ENCODE data around the gene HTR3D.
"Not testable (repeated sequence)": the region's sequence is repeated elsewhere in the genome, so short reads cannot be mapped to it uniquely, and the experiment has no call there.

HTR3D gene

GRCh38 chr3:184068344-184068743 is 36.8 kb downstream of the HTR3D start:
- no peak for DNase-seq (ENCODE audit: low read depth)

GRCh38 chr3:184071142-184071541 is 39.6 kb downstream of the HTR3D start:
- DNase-seq (ENCODE audit: low read depth), result not testable (repeated sequence)

GRCh38 chr3:184073621-184074020 is 42.1 kb downstream of the HTR3D start:
- DNase-seq (ENCODE audit: low read depth), result no peak

- DNase-seq (ENCODE audit: low read depth), result no peak
Observed at GRCh38 chr3:184075901-184076300, 44.4 kb downstream of the HTR3D start.

- DNase-seq (ENCODE audit: low read depth), result no peak
Observed at GRCh38 chr3:184077881-184078280, 46.3 kb downstream of the HTR3D start.

- peak; percentile 42 for DNase-seq (ENCODE audit: low read depth)
Observed at GRCh38 chr3:184078851-184079250, 47.3 kb downstream of the HTR3D start.

- DNase-seq (ENCODE audit: low read depth), result no peak
Observed at GRCh38 chr3:184081116-184081830, 49.7 kb downstream of the HTR3D start.

- DNase-seq (ENCODE audit: low read depth), result no peak
Observed at GRCh38 chr3:184082034-184082433, 50.5 kb downstream of the HTR3D start.

GRCh38 chr3:184082465-184082864 is 50.9 kb downstream of the HTR3D start:
- DNase-seq (ENCODE audit: low read depth), result no peak

GRCh38 chr3:184085389-184085852 is 53.9 kb downstream of the HTR3D start:
- DNase-seq (ENCODE audit: low read depth), result peak; percentile 15

All from EH (cell line).